Activated naive CD8-positive, alpha-beta T cell treated with anti-CD3 and anti-CD28 coated beads, Interleukin-2, amount 50 U/mL, for 24 hours (primary cell): ENCODE results near the gene TBC1D26.
"Not testable (repeated sequence)": the region's sequence is repeated elsewhere in the genome, so short reads cannot be mapped to it uniquely, and the experiment has no call there.

Source experiments
- ATAC-seq: fragments of 150-1000 bp; cut with Tn5 transposase; one replicate; pipeline ENCODE4 v1.10.0; 2021
- DNase-seq: peaks from one replicate; pipeline ENCODE4 v3.0.0; 2021
- H3K27ac Mint-ChIP-seq: one replicate; pipeline ENCODE4 v1.8.0; 2021; ENCODE audit warnings: mild to moderate bottlenecking, mixed read lengths
- H3K27me3 Mint-ChIP-seq: one replicate; pipeline ENCODE4 v1.8.0; 2021; ENCODE audit warnings: mixed read lengths
- H3K36me3 Mint-ChIP-seq: one replicate; pipeline ENCODE4 v1.8.0; 2021; ENCODE audit warnings: low read depth, mixed read lengths
- H3K4me1 Mint-ChIP-seq: one replicate; pipeline ENCODE4 v1.8.0; 2021; ENCODE audit warnings: mixed read lengths
- H3K4me3 Mint-ChIP-seq: one replicate; pipeline ENCODE4 v1.8.0; 2021; ENCODE audit warnings: mild to moderate bottlenecking, moderate library complexity, mixed read lengths
- H3K9me3 Mint-ChIP-seq: one replicate; pipeline ENCODE4 v1.8.0; 2021; ENCODE audit warnings: mixed read lengths

The TBC1D26 gene

GRCh38 chr17:15731900-15732299 is at the start of gene TBC1D26:
Gene TBC1D26 (plus strand): TSS chr17:15732283. CDS start chr17:15735349, 3,066 bp downstream.
- H3K27me3 Mint-ChIP-seq, H3K27ac Mint-ChIP-seq, H3K36me3 Mint-ChIP-seq, DNase-seq, ATAC-seq, H3K4me3 Mint-ChIP-seq, H3K4me1 Mint-ChIP-seq, H3K9me3 Mint-ChIP-seq: not testable (repeated sequence)

- not testable (repeated sequence) for H3K9me3 Mint-ChIP-seq, DNase-seq, ATAC-seq, H3K27me3 Mint-ChIP-seq
- H3K4me1 Mint-ChIP-seq, result peaks cover 21% of the 10 kb centered on the region
- peak overlapping the region; percentile 93 for H3K4me3 Mint-ChIP-seq
- peak overlapping the region; percentile 90 for H3K27ac Mint-ChIP-seq
- H3K36me3 Mint-ChIP-seq, result peaks cover 15% of the 10 kb centered on the region
Measured at GRCh38 chr17:15683135-15683534, 48.9 kb upstream of the TBC1D26 start.

GRCh38 chr17:15683824-15684478 is 48.1 kb upstream of the TBC1D26 start, which contains the start of gene TRIM16:
Gene TRIM16 (minus strand): TSS chr17:15684311. CDS start chr17:15651609, 32,702 bp downstream.
- peak within 1 kb of the TSS; percentile 90 for H3K27ac Mint-ChIP-seq
- peaks cover 21% of the 10 kb centered on the region for H3K4me1 Mint-ChIP-seq
- not testable (repeated sequence) for H3K27me3 Mint-ChIP-seq, H3K9me3 Mint-ChIP-seq
- peaks cover 11% of the 10 kb centered on the region for H3K36me3 Mint-ChIP-seq
- peak; percentile 86 for ATAC-seq
- peak; percentile 81 for DNase-seq
- peak within 1 kb of the TSS; percentile 93 for H3K4me3 Mint-ChIP-seq

GRCh38 chr17:15687494-15687893 is 44.6 kb upstream of the TBC1D26 start:
- H3K4me3 Mint-ChIP-seq, result not testable (repeated sequence)

GRCh38 chr17:15698967-15699366 is 33.1 kb upstream of the TBC1D26 start:
- Mint-ChIP-seq H3K27ac (peak overlapping the region; percentile 92), H3K4me3 (peak overlapping the region; percentile 88), H3K4me1 (peaks cover 16% of the 10 kb centered on the region), H3K36me3 (peaks cover 24% of the 10 kb centered on the region)
- not testable (repeated sequence) for H3K27me3 Mint-ChIP-seq, H3K9me3 Mint-ChIP-seq, ATAC-seq, DNase-seq

More at GRCh38 chr17:15687494-15687893, 44.6 kb upstream of the TBC1D26 start:
- H3K27ac Mint-ChIP-seq, H3K27me3 Mint-ChIP-seq, ATAC-seq, DNase-seq, H3K36me3 Mint-ChIP-seq, H3K9me3 Mint-ChIP-seq: not testable (repeated sequence)
- peaks cover 17% of the 10 kb centered on the region for H3K4me1 Mint-ChIP-seq

- H3K27ac Mint-ChIP-seq, result peak within 1 kb of the TSS; percentile 92
- peak; percentile 99 for ATAC-seq
- not testable (repeated sequence) for H3K9me3 Mint-ChIP-seq, H3K27me3 Mint-ChIP-seq
- H3K36me3 Mint-ChIP-seq, result peaks cover 26% of the 10 kb centered on the region
- H3K4me3 Mint-ChIP-seq, result peak within 1 kb of the TSS; percentile 88
- DNase-seq, result peak; percentile 98
- peaks cover 16% of the 10 kb centered on the region for H3K4me1 Mint-ChIP-seq
Measured at GRCh38 chr17:15699413-15699924, 32.6 kb upstream of the TBC1D26 start, which contains the start of gene ZNF286A. Gene ZNF286A (plus strand): TSS chr17:15699752. CDS start chr17:15700330, 578 bp downstream.

GRCh38 chr17:15699937-15700336 is 32.1 kb upstream of the TBC1D26 start:
- not testable (repeated sequence) for H3K27me3 Mint-ChIP-seq, H3K9me3 Mint-ChIP-seq, DNase-seq, ATAC-seq
- H3K4me1 Mint-ChIP-seq, result peaks cover 16% of the 10 kb centered on the region
- H3K36me3 Mint-ChIP-seq, result peaks cover 29% of the 10 kb centered on the region
- peak overlapping the region; percentile 92 for H3K27ac Mint-ChIP-seq
- H3K4me3 Mint-ChIP-seq, result peak overlapping the region; percentile 88

- H3K9me3 Mint-ChIP-seq, result peaks cover 23% of the 10 kb centered on the region
- not testable (repeated sequence) for H3K4me1 Mint-ChIP-seq, H3K27ac Mint-ChIP-seq, H3K27me3 Mint-ChIP-seq, DNase-seq, ATAC-seq, H3K4me3 Mint-ChIP-seq
- H3K36me3 Mint-ChIP-seq, result peaks cover 64% of the 10 kb centered on the region
Measured at GRCh38 chr17:15704239-15704638, 27.8 kb upstream of the TBC1D26 start.

GRCh38 chr17:15704813-15705212 is 27.3 kb upstream of the TBC1D26 start:
- H3K4me3 Mint-ChIP-seq, ATAC-seq, DNase-seq, H3K27ac Mint-ChIP-seq, H3K27me3 Mint-ChIP-seq, H3K4me1 Mint-ChIP-seq: not testable (repeated sequence)
- Mint-ChIP-seq H3K9me3 (peaks cover 28% of the 10 kb centered on the region), H3K36me3 (peaks cover 66% of the 10 kb centered on the region)

GRCh38 chr17:15708879-15709278 is 23.2 kb upstream of the TBC1D26 start:
- not testable (repeated sequence) for H3K27me3 Mint-ChIP-seq, H3K4me3 Mint-ChIP-seq
- peaks cover 69% of the 10 kb centered on the region for H3K36me3 Mint-ChIP-seq

GRCh38 chr17:15716601-15717563 is 15.2 kb upstream of the TBC1D26 start:
- not testable (repeated sequence) for DNase-seq

More at GRCh38 chr17:15708879-15709278, 23.2 kb upstream of the TBC1D26 start:
- peaks cover 36% of the 10 kb centered on the region for H3K9me3 Mint-ChIP-seq
- not testable (repeated sequence) for DNase-seq, H3K4me1 Mint-ChIP-seq, ATAC-seq, H3K27ac Mint-ChIP-seq

GRCh38 chr17:15730535-15730934 is 1.5 kb upstream of the TBC1D26 start:
- not testable (repeated sequence) for H3K4me3 Mint-ChIP-seq, H3K4me1 Mint-ChIP-seq, ATAC-seq, DNase-seq, H3K9me3 Mint-ChIP-seq, H3K27me3 Mint-ChIP-seq, H3K36me3 Mint-ChIP-seq, H3K27ac Mint-ChIP-seq

More at GRCh38 chr17:15716601-15717563, 15.2 kb upstream of the TBC1D26 start:
- not testable (repeated sequence) for H3K27ac Mint-ChIP-seq, H3K27me3 Mint-ChIP-seq, H3K4me1 Mint-ChIP-seq, ATAC-seq, H3K4me3 Mint-ChIP-seq
- peaks cover 54% of the 10 kb centered on the region for H3K36me3 Mint-ChIP-seq
- H3K9me3 Mint-ChIP-seq, result peaks cover 33% of the 10 kb centered on the region

GRCh38 chr17:15733174-15733789 is 1.2 kb downstream of the TBC1D26 start:
- not testable (repeated sequence) for H3K4me3 Mint-ChIP-seq, H3K27ac Mint-ChIP-seq, DNase-seq, H3K36me3 Mint-ChIP-seq, ATAC-seq, H3K9me3 Mint-ChIP-seq, H3K4me1 Mint-ChIP-seq, H3K27me3 Mint-ChIP-seq

GRCh38 chr17:15736578-15736977 is 4.5 kb downstream of the TBC1D26 start:
- H3K4me1 Mint-ChIP-seq, DNase-seq, ATAC-seq, H3K27me3 Mint-ChIP-seq, H3K27ac Mint-ChIP-seq, H3K9me3 Mint-ChIP-seq, H3K4me3 Mint-ChIP-seq, H3K36me3 Mint-ChIP-seq: not testable (repeated sequence)
